ENCODE results near the gene MYH11. TPM values are rescaled to one million over a fixed set of nuclear protein-coding genes. Genes with fewer than 3 reads are reported as not detected.
A peak's percentile ranks its signal among the peaks of the same experiment; 100 is the strongest.

MYH11 gene
- total RNA-seq, 4 donors from 2014 or later: 5.6 to 57.7 (median 20.4) TPM

GRCh38 chr16:15874745-15875314 lies 18.0 kb upstream of the MYH11 start:
- Histone ChIP-seq H3K27ac (peak overlapping the region; percentile 64 to 83 (median 74)), H3K4me3 (no peak overlapping the region), H3K9me3 (no peaks in the 10 kb centered on the region), H3K27me3 (no peaks in the 10 kb centered on the region), H3K36me3 (peaks cover 0 to 34% of the 10 kb centered on the region in 2 donors), H3K4me1 (peaks cover 8 to 24% of the 10 kb centered on the region in 2 donors)
- peak; percentile 11 to 47 for DNase-seq
- intact Hi-C loops (cut with DNase I; ENCODE audit: low total_unique reads) (loop anchor here (1.0 kb wide), 1 partner anchor 252 kb away; no protein-coding TSS in a partner anchor), in situ Hi-C loops (cut with MboI; ENCODE audit: low sequenced_read_pairs in 4 of 4) (loop anchor here (5.0 to 25.0 kb wide), 3 partner anchors 137 to 252 kb away; no protein-coding TSS in a partner anchor)
- peak; percentile 80 to 81 for ATAC-seq
- no peak for TF ChIP-seq POLR2A (IDR thresholded peaks at IDR 0.05)
- TF ChIP-seq CTCF (IDR thresholded peaks at IDR 0.05 in 4 of 5, conservative IDR thresholded peaks at IDR 0.05 in 1 of 5): peak; percentile 65 to 81 (median 73)

GRCh38 chr16:15873737-15874136 lies 16.9 kb upstream of the MYH11 start:
- in situ Hi-C loops (cut with MboI; ENCODE audit: low sequenced_read_pairs in 4 of 4): loop anchor here in 2 of 4 donors (5.0 to 10.0 kb wide), 2 partner anchors 251 to 254 kb away; no protein-coding TSS in a partner anchor
- H3K27me3 ChIP-seq: no peaks in the 10 kb centered on the region
- H3K4me1 ChIP-seq: peaks cover 0 to 15% of the 10 kb centered on the region in 2 donors
- DNase-seq (no peak), ATAC-seq (no peak)
- intact Hi-C loops (cut with DNase I; ENCODE audit: low total_unique reads): loop anchor here (1.0 kb wide), 1 partner anchor 254 kb away; no protein-coding TSS in a partner anchor
- H3K4me3 ChIP-seq: no peak overlapping the region
- TF ChIP-seq POLR2A (IDR thresholded peaks at IDR 0.05) (no peak), CTCF (IDR thresholded peaks at IDR 0.05 in 4 of 5, conservative IDR thresholded peaks at IDR 0.05 in 1 of 5) (no peak)
- no peaks in the 10 kb centered on the region for H3K9me3 ChIP-seq
- H3K27ac ChIP-seq: peak overlapping the region in 2 of 4 donors; percentile 79 to 83
- peaks cover 0 to 34% of the 10 kb centered on the region in 2 donors for H3K36me3 ChIP-seq

- Histone ChIP-seq H3K36me3 (peaks cover 0 to 34% of the 10 kb centered on the region in 2 donors), H3K9me3 (no peaks in the 10 kb centered on the region), H3K4me1 (peaks cover 0 to 15% of the 10 kb centered on the region in 2 donors), H3K27ac (no peak overlapping the region), H3K27me3 (no peaks in the 10 kb centered on the region), H3K4me3 (no peak overlapping the region)
- intact Hi-C loops (cut with DNase I; ENCODE audit: low total_unique reads): no loop called here
- DNase-seq (no peak), ATAC-seq (no peak)
- no peak for TF ChIP-seq CTCF (IDR thresholded peaks at IDR 0.05 in 4 of 5, conservative IDR thresholded peaks at IDR 0.05 in 1 of 5)
- TF ChIP-seq POLR2A (IDR thresholded peaks at IDR 0.05): no peak
- in situ Hi-C loops (cut with MboI; ENCODE audit: low sequenced_read_pairs in 4 of 4): loop anchor here in 2 of 4 donors (5.0 to 10.0 kb wide), 2 partner anchors 252 to 254 kb away; no protein-coding TSS in a partner anchor
These were observed 16.5 kb upstream of the MYH11 start for GRCh38 chr16:15873301-15873700.

GRCh38 chr16:15870011-15870410 lies 13.2 kb upstream of the MYH11 start:
- ATAC-seq (no peak), DNase-seq (no peak)
- in situ Hi-C loops (cut with MboI; ENCODE audit: low sequenced_read_pairs in 4 of 4): loop anchor here in 2 of 4 donors (5.0 to 10.0 kb wide), 2 partner anchors 255 to 257 kb away; no protein-coding TSS in a partner anchor
- Histone ChIP-seq H3K9me3 (no peaks in the 10 kb centered on the region), H3K4me1 (peaks cover 0 to 9% of the 10 kb centered on the region in 2 donors), H3K4me3 (no peak overlapping the region), H3K27ac (no peak overlapping the region), H3K27me3 (no peaks in the 10 kb centered on the region), H3K36me3 (peaks cover 0 to 65% of the 10 kb centered on the region in 2 donors)
- no peak for TF ChIP-seq POLR2A (IDR thresholded peaks at IDR 0.05)
- TF ChIP-seq CTCF (IDR thresholded peaks at IDR 0.05 in 4 of 5, conservative IDR thresholded peaks at IDR 0.05 in 1 of 5): no peak
- intact Hi-C loops (cut with DNase I; ENCODE audit: low total_unique reads): no loop called here

All from gastrocnemius medialis (tissue), 4 donors.